WTC11 (cell line): ENCODE results near the gene TAOK3.

Experiments used
- ATF1 ChIP-seq: sonication (generic); formaldehyde crosslinking; IDR thresholded peaks from 2 replicates; pipeline ENCODE4 v1.8.1; 2023; ENCODE audit warnings: mild to moderate bottlenecking, moderate library complexity, missing genetic modification reagents
- CREB1 ChIP-seq: sonication (generic); formaldehyde crosslinking; IDR thresholded peaks from 2 replicates; pipeline ENCODE4 v1.8.0; 2023; ENCODE audit warnings: mild to moderate bottlenecking, missing genetic modification reagents
- ELF4 ChIP-seq: sonication (generic); formaldehyde crosslinking; IDR thresholded peaks from 2 replicates; pipeline ENCODE4 v1.8.1; 2022; ENCODE audit warnings: low read depth, mild to moderate bottlenecking, moderate library complexity, missing genetic modification reagents
- EMX1 ChIP-seq: fragments of 250-450 bp; sonication (Bioruptor Pico); IDR thresholded peaks from 2 replicates; pipeline ENCODE4 v1.8.0; 2021; ENCODE audit warnings: mild to moderate bottlenecking
- ESRRA ChIP-seq: sonication (generic); formaldehyde crosslinking; IDR thresholded peaks from 2 replicates; pipeline ENCODE4 v1.8.1; 2022; ENCODE audit warnings: mild to moderate bottlenecking, missing genetic modification reagents, borderline replicate concordance
- FOXJ3 ChIP-seq: sonication (generic); formaldehyde crosslinking; IDR thresholded peaks from 2 replicates; pipeline ENCODE4 v1.9.0; 2021; ENCODE audit warnings: missing genetic modification reagents, mild to moderate bottlenecking, borderline replicate concordance
- NFYB ChIP-seq: sonication (generic); formaldehyde crosslinking; conservative IDR thresholded peaks from 2 replicates; pipeline ENCODE4 v1.8.0; 2022; ENCODE audit warnings: low read depth, missing genetic modification reagents
- NR3C1 ChIP-seq: sonication (generic); formaldehyde crosslinking; conservative IDR thresholded peaks from 2 replicates; pipeline ENCODE4 v1.8.1; 2023; ENCODE audit warnings: low read depth, mild to moderate bottlenecking, missing genetic modification reagents
- TEAD4 ChIP-seq: sonication (generic); formaldehyde crosslinking; IDR thresholded peaks from 2 replicates; pipeline ENCODE4 v1.8.0; 2022; ENCODE audit warnings: mild to moderate bottlenecking, missing genetic modification reagents
- TF ChIP-seq, protein P1 (sequence below): fragments of 200-600 bp; IDR thresholded peaks from 2 replicates; pipeline ENCODE4 v1.8.0; 2022; ENCODE audit warnings: antibody characterized with exemption
- TF ChIP-seq, protein P2 (sequence below): sonication (generic); formaldehyde crosslinking; IDR thresholded peaks from 2 replicates; pipeline ENCODE4 v1.8.1; 2022; ENCODE audit warnings: low read depth, mild to moderate bottlenecking, moderate library complexity, missing genetic modification reagents, borderline replicate concordance
- TF ChIP-seq, protein P3 (sequence below): sonication (generic); formaldehyde crosslinking; IDR thresholded peaks from 2 replicates; pipeline ENCODE4 v1.8.1; 2023; ENCODE audit warnings: mild to moderate bottlenecking, missing genetic modification reagents, moderate library complexity
- TF ChIP-seq, protein P4 (sequence below): sonication (generic); formaldehyde crosslinking; IDR thresholded peaks from 2 replicates; pipeline ENCODE4 v1.8.1; 2023; ENCODE audit warnings: mild to moderate bottlenecking, missing genetic modification reagents
- TF ChIP-seq, protein P5 (sequence below): sonication (generic); formaldehyde crosslinking; IDR thresholded peaks from 2 replicates; pipeline ENCODE4 v1.8.0; 2023; ENCODE audit warnings: missing genetic modification reagents

DNA sequence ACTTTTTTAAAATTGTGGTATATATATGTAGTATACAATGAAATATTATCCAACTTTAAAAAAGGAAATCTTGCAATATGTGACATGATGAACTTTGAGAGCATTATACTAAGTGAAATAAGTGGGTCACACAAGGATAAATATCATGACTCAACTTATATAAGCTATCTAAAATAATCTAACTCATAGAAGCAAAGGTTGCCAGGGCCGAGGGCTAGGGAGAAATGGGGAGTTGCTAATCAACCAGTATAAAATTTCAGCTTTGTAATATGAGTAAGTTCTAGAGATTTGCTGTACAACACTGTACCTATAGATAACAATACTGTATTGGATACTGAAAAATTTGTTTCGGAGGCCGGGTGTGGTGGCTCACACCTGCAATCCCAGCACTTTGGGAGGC is 38.5 kb downstream of the TAOK3 start:
- TF ChIP-seq, protein P1, sequence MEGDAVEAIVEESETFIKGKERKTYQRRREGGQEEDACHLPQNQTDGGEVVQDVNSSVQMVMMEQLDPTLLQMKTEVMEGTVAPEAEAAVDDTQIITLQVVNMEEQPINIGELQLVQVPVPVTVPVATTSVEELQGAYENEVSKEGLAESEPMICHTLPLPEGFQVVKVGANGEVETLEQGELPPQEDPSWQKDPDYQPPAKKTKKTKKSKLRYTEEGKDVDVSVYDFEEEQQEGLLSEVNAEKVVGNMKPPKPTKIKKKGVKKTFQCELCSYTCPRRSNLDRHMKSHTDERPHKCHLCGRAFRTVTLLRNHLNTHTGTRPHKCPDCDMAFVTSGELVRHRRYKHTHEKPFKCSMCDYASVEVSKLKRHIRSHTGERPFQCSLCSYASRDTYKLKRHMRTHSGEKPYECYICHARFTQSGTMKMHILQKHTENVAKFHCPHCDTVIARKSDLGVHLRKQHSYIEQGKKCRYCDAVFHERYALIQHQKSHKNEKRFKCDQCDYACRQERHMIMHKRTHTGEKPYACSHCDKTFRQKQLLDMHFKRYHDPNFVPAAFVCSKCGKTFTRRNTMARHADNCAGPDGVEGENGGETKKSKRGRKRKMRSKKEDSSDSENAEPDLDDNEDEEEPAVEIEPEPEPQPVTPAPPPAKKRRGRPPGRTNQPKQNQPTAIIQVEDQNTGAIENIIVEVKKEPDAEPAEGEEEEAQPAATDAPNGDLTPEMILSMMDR: no peak
- TF ChIP-seq NFYB (CRISPR knock-in tag) (no peak), ESRRA (no peak), CREB1 (CRISPR knock-in tag) (no peak), ELF4 (CRISPR knock-in tag) (no peak), EMX1 (CRISPR knock-in tag) (no peak), NR3C1 (CRISPR knock-in tag) (no peak), TEAD4 (CRISPR knock-in tag) (no peak), ATF1 (no peak), FOXJ3 (CRISPR knock-in tag) (no peak)
- TF ChIP-seq, protein P2, sequence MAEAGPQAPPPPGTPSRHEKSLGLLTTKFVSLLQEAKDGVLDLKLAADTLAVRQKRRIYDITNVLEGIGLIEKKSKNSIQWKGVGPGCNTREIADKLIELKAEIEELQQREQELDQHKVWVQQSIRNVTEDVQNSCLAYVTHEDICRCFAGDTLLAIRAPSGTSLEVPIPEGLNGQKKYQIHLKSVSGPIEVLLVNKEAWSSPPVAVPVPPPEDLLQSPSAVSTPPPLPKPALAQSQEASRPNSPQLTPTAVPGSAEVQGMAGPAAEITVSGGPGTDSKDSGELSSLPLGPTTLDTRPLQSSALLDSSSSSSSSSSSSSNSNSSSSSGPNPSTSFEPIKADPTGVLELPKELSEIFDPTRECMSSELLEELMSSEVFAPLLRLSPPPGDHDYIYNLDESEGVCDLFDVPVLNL (CRISPR knock-in tag): no peak
- TF ChIP-seq, protein P3, sequence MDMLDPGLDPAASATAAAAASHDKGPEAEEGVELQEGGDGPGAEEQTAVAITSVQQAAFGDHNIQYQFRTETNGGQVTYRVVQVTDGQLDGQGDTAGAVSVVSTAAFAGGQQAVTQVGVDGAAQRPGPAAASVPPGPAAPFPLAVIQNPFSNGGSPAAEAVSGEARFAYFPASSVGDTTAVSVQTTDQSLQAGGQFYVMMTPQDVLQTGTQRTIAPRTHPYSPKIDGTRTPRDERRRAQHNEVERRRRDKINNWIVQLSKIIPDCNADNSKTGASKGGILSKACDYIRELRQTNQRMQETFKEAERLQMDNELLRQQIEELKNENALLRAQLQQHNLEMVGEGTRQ (CRISPR knock-in tag): no peak
- TF ChIP-seq, protein P4, sequence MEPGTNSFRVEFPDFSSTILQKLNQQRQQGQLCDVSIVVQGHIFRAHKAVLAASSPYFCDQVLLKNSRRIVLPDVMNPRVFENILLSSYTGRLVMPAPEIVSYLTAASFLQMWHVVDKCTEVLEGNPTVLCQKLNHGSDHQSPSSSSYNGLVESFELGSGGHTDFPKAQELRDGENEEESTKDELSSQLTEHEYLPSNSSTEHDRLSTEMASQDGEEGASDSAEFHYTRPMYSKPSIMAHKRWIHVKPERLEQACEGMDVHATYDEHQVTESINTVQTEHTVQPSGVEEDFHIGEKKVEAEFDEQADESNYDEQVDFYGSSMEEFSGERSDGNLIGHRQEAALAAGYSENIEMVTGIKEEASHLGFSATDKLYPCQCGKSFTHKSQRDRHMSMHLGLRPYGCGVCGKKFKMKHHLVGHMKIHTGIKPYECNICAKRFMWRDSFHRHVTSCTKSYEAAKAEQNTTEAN: no peak
- TF ChIP-seq, protein P5, sequence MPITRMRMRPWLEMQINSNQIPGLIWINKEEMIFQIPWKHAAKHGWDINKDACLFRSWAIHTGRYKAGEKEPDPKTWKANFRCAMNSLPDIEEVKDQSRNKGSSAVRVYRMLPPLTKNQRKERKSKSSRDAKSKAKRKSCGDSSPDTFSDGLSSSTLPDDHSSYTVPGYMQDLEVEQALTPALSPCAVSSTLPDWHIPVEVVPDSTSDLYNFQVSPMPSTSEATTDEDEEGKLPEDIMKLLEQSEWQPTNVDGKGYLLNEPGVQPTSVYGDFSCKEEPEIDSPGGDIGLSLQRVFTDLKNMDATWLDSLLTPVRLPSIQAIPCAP (CRISPR knock-in tag): no peak
